SK-N-SH (cell line): ENCODE data around the gene VPS13C. TPM values are rescaled to one million over a fixed set of nuclear protein-coding genes. Genes with fewer than 3 reads are reported as not detected.

Source experiments
- CTCF ChIA-PET: fragments of 300-600, 350-600 bp; formaldehyde crosslinking; extraction: SDS; loops from one replicate; lab custom pipeline; 2021; lab: Yijun Ruan, JAX
- POLR2A ChIA-PET: fragments of 350-600 bp; sonication (Branson Sonifier 250); formaldehyde crosslinking; extraction: SDS; loops from one replicate; lab custom pipeline; 2020; ENCODE audit warnings: antibody characterized with exemption, inconsistent platforms; lab: Yijun Ruan, JAX
- DNase-seq: peaks from one replicate; pipeline ENCODE4 v3.0.0; 2012
- H2AFZ ChIP-seq: fragments of 200-600 bp; sonication (generic); 2 replicates; pipeline ENCODE4 v1.8.1; 2016; ENCODE audit warnings: antibody characterized with exemption, mild to moderate bottlenecking, low read depth
- H3F3A ChIP-seq: fragments of 200-600 bp; sonication (generic); replicated peaks from 2 replicates; pipeline ENCODE3; 2016; ENCODE audit warnings: antibody characterized with exemption, mild to moderate bottlenecking; ENCODE audit not compliant: insufficient read depth
- H3K27ac ChIP-seq, 2 experiments: fragments of 200-500 bp in 1 of 2; fragments of 200-600 bp in 1 of 2; sonication (Bioruptor generic) in 1 of 2; sonication (generic), shearing (Covaris generic) in 1 of 2; 2 replicates each; pipeline versions ENCODE4 v1.5.1 to v1.6.1; 2014 to 2016; ENCODE audit warnings: low read depth in 2 of 2, inconsistent platforms in 1 of 2, low read length in 1 of 2, mild to moderate bottlenecking in 1 of 2, mixed read lengths in 1 of 2
- H3K27me3 ChIP-seq: fragments of 200-600 bp; sonication (generic), shearing (Covaris generic); 2 replicates; pipeline ENCODE4 v1.6.1; 2016; ENCODE audit warnings: mixed run types; ENCODE audit not compliant: insufficient read depth
- H3K36me3 ChIP-seq, 2 experiments: fragments of 200-500 bp in 1 of 2; fragments of 200-600 bp in 1 of 2; sonication (Bioruptor generic) in 1 of 2; sonication (generic) in 1 of 2; replicated peaks in 1 of 2; 2 replicates each; pipeline versions ENCODE3 to v1.5.1; 2014 to 2016; ENCODE audit warnings: low read length in 1 of 2, mild to moderate bottlenecking in 1 of 2; ENCODE audit not compliant: insufficient read depth in 2 of 2, control insufficient read depth in 1 of 2
- H3K4me1 ChIP-seq, 2 experiments: fragments of 200-500 bp in 1 of 2; fragments of 200-600 bp in 1 of 2; sonication (Bioruptor generic) in 1 of 2; sonication (generic), shearing (Covaris generic) in 1 of 2; 2 replicates each; pipeline versions ENCODE4 v1.5.1 to v1.6.1; 2014 to 2016; ENCODE audit warnings: low read depth in 1 of 2, low read length in 1 of 2, mixed run types in 1 of 2; ENCODE audit not compliant: insufficient read depth in 2 of 2, control insufficient read depth in 1 of 2
- H3K4me2 ChIP-seq: fragments of 200-600 bp; sonication (generic), shearing (Covaris generic); 2 replicates; pipeline ENCODE4 v1.6.1; 2017; ENCODE audit warnings: mixed run types
- H3K4me3 ChIP-seq, 2 experiments: fragments of 200-500 bp in 1 of 2; fragments of 200-600 bp in 1 of 2; sonication (Bioruptor generic) in 1 of 2; sonication (generic), shearing (Covaris generic) in 1 of 2; 2 replicates each; pipeline versions ENCODE4 v1.5.1 to v1.8.1; 2014 to 2016; ENCODE audit warnings: low read depth in 2 of 2, inconsistent platforms in 1 of 2, low read length in 1 of 2, mild to moderate bottlenecking in 1 of 2, mixed read lengths in 1 of 2, moderate library complexity in 1 of 2
- H3K79me2 ChIP-seq: fragments of 200-600 bp; sonication (generic); 2 replicates; pipeline ENCODE4 v1.8.1; 2017; ENCODE audit warnings: mild to moderate bottlenecking; ENCODE audit not compliant: insufficient read depth
- H3K9ac ChIP-seq: fragments of 200-600 bp; sonication (generic); 2 replicates; pipeline ENCODE4 v1.6.1; 2017; ENCODE audit warnings: mixed run types
- H3K9me2 ChIP-seq: fragments of 200-600 bp; sonication (generic); 2 replicates; pipeline ENCODE4 v1.6.1; 2017; ENCODE audit warnings: mixed run types
- H3K9me3 ChIP-seq: fragments of 200-600 bp; sonication (generic); 2 replicates; pipeline ENCODE4 v1.6.1; 2017; ENCODE audit warnings: mixed run types, mild to moderate bottlenecking, moderate library complexity
- H4K20me1 ChIP-seq: fragments of 200-600 bp; sonication (generic); 2 replicates; pipeline ENCODE4 v1.6.1; 2017; ENCODE audit warnings: mild to moderate bottlenecking, mixed run types; ENCODE audit not compliant: insufficient read depth
- EP300 ChIP-seq, 2 experiments: IDR thresholded peaks; 2 replicates each; pipeline versions ENCODE4 v1.4.0 to v1.6.1; 2012; ENCODE audit warnings: borderline replicate concordance in 1 of 2, low read depth in 1 of 2, low read length in 1 of 2
- EZH2phosphoT487 ChIP-seq: fragments of 200-600 bp; sonication (generic); IDR thresholded peaks from 2 replicates; pipeline ENCODE4 v1.6.1; 2017; ENCODE audit warnings: low read depth, mixed run types, mild to moderate bottlenecking, antibody characterized with exemption, moderate library complexity, borderline replicate concordance
- FOXJ3 ChIP-seq: sonication (generic); formaldehyde crosslinking; IDR thresholded peaks from 2 replicates; pipeline ENCODE4 v1.5.1; 2020; ENCODE audit warnings: mild to moderate bottlenecking, missing genetic modification reagents
- GATA2 ChIP-seq: sonication (generic); formaldehyde crosslinking; IDR thresholded peaks from 2 replicates; pipeline ENCODE4 v1.5.0; 2020; ENCODE audit warnings: mild to moderate bottlenecking, missing genetic modification reagents
- MAX ChIP-seq: IDR thresholded peaks from 2 replicates; pipeline ENCODE4 v1.4.0; 2012; ENCODE audit warnings: low read depth
- MEF2A ChIP-seq: IDR thresholded peaks from 2 replicates; pipeline ENCODE4 v1.4.0; 2012; ENCODE audit warnings: low read depth, borderline replicate concordance
- NRF1 ChIP-seq: IDR thresholded peaks from 2 replicates; pipeline ENCODE4 v1.6.1; 2012; ENCODE audit warnings: low read depth, mild to moderate bottlenecking, low read length
- RAD21 ChIP-seq: IDR thresholded peaks from 2 replicates; pipeline ENCODE4 v1.6.1; 2012; ENCODE audit warnings: mild to moderate bottlenecking, low read length
- RCOR1 ChIP-seq: fragments of 150-350 bp; IDR thresholded peaks from 2 replicates; pipeline ENCODE4 v1.6.1; 2017; ENCODE audit warnings: antibody characterized with exemption, low read length
- RFX5 ChIP-seq: IDR thresholded peaks from 2 replicates; pipeline ENCODE4 v1.6.1; 2012; ENCODE audit warnings: mild to moderate bottlenecking, improper control_type of control experiment, low read length
- TAF1 ChIP-seq: IDR thresholded peaks from 2 replicates; pipeline ENCODE4 v1.6.1; 2012; ENCODE audit warnings: low read depth, mild to moderate bottlenecking, low read length, moderate library complexity, borderline replicate concordance
- TCF12 ChIP-seq: IDR thresholded peaks from 2 replicates; pipeline ENCODE4 v1.4.0; 2012
- TEAD4 ChIP-seq: IDR thresholded peaks from 2 replicates; pipeline ENCODE4 v1.4.0; 2012; ENCODE audit warnings: mild to moderate bottlenecking, borderline replicate concordance; ENCODE audit not compliant: insufficient read depth
- WGBS: methylation state at CpG from one replicate; pipeline ENCODE4 v1.1.6; 2017; ENCODE audit warnings: low lambda C conversion rate; 5-methylcytosine and 5-hydroxymethylcytosine counted together
- polyA plus RNA-seq, 3 experiments: library from polyadenylated mRNA; depleted of rRNA; stranded (reverse); fragments of >200 nt; gene quantifications; 2 replicates each; pipeline ENCODE4 v1.2.3, GENCODE V29; 2012
- TF ChIP-seq, protein P1 (sequence below): IDR thresholded peaks from 2 replicates; pipeline ENCODE4 v1.4.0; 2012; ENCODE audit warnings: low read depth, borderline replicate concordance
- TF ChIP-seq, protein P2 (sequence below): IDR thresholded peaks from 2 replicates; pipeline ENCODE4 v1.6.1; 2012; ENCODE audit warnings: mild to moderate bottlenecking, low read depth, low read length, moderate library complexity
- TF ChIP-seq, protein P3 (sequence below): fragments of 150-350 bp; IDR thresholded peaks from 2 replicates; pipeline ENCODE4 v1.6.1; 2016; ENCODE audit warnings: mild to moderate bottlenecking, low read depth, low read length

Gene VPS13C
- polyA plus RNA-seq, 1 of the 3 experiments (the other 2 are of a cell fraction) = 5.7 TPM

DNA sequence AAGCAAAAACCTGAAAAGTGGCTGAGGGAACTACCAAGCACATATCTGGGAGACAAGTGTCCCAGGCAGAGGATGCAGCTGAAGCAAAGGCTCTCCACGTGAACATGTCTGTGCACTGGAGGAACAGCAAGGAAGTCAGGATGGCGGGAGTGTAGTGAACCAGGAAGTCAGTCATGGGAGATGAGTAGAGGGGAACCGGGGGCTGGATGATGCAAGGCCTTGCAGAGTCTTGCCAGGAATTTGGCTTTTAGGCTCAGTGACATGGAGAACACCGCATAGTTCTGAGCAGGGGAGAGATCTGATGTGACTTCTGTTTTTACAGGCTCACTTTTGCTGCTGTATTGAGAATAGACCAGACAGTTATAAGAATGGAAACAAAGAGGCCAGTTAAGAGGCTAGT is 25.5 kb upstream of the VPS13C start:
- Histone ChIP-seq H2AFZ (no peak overlapping the region), H3K79me2 (no peaks in the 10 kb centered on the region), H3K4me1 (peaks cover 3 to 18% of the 10 kb centered on the region in 2 experiments; a peak in 2 of 4 replicates), H4K20me1 (no peaks in the 10 kb centered on the region), H3F3A (no peaks in the 10 kb centered on the region), H3K9ac (no peak overlapping the region), H3K4me2 (no peak overlapping the region), H3K36me3 (no peaks in the 10 kb centered on the region), H3K27ac (no peak overlapping the region; a peak in 1 of 4 replicates), H3K9me2 (no peaks in the 10 kb centered on the region), H3K4me3 (no peak overlapping the region), H3K27me3 (no peaks in the 10 kb centered on the region), H3K9me3 (no peaks in the 10 kb centered on the region)
- no peak for DNase-seq
- TF ChIP-seq RFX5 (no peak), RCOR1 (no peak), FOXJ3 (CRISPR knock-in tag) (no peak), NRF1 (no peak), MAX (no peak), TEAD4 (no peak), GATA2 (CRISPR knock-in tag) (no peak), EZH2phosphoT487 (no peak)
- TF ChIP-seq, protein P1, sequence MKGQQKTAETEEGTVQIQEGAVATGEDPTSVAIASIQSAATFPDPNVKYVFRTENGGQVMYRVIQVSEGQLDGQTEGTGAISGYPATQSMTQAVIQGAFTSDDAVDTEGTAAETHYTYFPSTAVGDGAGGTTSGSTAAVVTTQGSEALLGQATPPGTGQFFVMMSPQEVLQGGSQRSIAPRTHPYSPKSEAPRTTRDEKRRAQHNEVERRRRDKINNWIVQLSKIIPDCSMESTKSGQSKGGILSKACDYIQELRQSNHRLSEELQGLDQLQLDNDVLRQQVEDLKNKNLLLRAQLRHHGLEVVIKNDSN = no peak
- TF ChIP-seq, protein P2, sequence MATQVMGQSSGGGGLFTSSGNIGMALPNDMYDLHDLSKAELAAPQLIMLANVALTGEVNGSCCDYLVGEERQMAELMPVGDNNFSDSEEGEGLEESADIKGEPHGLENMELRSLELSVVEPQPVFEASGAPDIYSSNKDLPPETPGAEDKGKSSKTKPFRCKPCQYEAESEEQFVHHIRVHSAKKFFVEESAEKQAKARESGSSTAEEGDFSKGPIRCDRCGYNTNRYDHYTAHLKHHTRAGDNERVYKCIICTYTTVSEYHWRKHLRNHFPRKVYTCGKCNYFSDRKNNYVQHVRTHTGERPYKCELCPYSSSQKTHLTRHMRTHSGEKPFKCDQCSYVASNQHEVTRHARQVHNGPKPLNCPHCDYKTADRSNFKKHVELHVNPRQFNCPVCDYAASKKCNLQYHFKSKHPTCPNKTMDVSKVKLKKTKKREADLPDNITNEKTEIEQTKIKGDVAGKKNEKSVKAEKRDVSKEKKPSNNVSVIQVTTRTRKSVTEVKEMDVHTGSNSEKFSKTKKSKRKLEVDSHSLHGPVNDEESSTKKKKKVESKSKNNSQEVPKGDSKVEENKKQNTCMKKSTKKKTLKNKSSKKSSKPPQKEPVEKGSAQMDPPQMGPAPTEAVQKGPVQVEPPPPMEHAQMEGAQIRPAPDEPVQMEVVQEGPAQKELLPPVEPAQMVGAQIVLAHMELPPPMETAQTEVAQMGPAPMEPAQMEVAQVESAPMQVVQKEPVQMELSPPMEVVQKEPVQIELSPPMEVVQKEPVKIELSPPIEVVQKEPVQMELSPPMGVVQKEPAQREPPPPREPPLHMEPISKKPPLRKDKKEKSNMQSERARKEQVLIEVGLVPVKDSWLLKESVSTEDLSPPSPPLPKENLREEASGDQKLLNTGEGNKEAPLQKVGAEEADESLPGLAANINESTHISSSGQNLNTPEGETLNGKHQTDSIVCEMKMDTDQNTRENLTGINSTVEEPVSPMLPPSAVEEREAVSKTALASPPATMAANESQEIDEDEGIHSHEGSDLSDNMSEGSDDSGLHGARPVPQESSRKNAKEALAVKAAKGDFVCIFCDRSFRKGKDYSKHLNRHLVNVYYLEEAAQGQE = no peak
- ChIA-PET CTCF (interaction anchor here (1.6 kb wide), 1 partner anchor 25 kb away, joined by 3 read pairs; the partner anchor contains the start of gene VPS13C), POLR2A (no interaction called here)
- WGBS = 71% methylated on average over 4 of the region's 4 CpGs

DNA sequence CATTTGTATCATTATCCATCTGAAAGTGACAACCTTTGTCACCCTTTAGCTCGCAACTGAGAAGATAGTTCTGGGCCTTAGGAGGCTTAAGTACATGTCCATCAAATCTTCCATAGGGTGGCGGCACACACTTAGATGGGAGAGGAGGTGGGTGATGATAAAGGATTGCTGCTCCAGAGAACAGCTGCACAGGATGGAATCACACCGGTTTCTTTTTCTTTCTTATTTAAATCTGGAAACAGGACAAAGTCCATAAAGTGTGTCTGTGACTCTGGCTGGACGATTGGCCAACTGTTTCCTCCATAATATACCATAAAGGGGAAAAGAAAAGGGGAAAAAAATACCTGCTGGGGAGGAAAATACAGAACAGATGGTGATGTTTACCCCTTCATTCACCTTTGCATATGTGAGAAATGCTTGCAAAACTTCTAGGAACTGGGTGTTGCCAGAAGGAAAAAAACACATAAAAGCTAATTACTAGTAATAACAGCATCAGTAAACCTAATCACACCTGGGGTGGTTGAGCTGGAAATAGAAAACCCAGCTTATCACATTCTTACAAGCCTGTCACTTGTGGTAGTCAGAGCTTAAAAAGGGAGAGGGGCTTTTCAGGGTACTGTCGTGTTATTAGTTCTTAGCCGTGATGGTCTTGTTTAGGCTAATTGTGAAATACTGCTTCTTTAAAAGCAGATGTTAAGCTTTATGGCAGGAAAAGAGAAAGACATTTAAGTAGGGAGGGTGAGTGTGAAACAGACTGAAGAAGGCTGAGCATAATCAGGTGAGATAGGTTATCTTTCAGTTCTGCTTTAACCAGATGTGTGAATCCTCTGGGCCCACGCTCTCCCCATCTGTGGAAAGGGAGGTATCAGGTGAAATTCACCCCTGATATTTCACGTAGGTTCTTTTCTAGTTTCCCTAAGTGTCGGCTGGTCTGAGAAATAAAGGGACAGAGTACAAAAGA is 23.2 kb upstream of the VPS13C start:
- Histone ChIP-seq H3K9me2 (no peaks in the 10 kb centered on the region), H3K9ac (no peak overlapping the region), H4K20me1 (no peaks in the 10 kb centered on the region), H3K27me3 (no peaks in the 10 kb centered on the region), H2AFZ (no peak overlapping the region), H3K4me1 (peaks cover 3 to 13% of the 10 kb centered on the region in 2 experiments; a peak in 2 of 4 replicates), H3K4me2 (no peak overlapping the region), H3K27ac (no peak overlapping the region), H3F3A (no peaks in the 10 kb centered on the region), H3K36me3 (no peaks in the 10 kb centered on the region), H3K4me3 (no peak overlapping the region), H3K79me2 (no peaks in the 10 kb centered on the region), H3K9me3 (no peaks in the 10 kb centered on the region)
- POLR2A ChIA-PET = no interaction called here
- WGBS = 76% methylated on average over 9 of the region's 9 CpGs
- DNase-seq = no peak
- CTCF ChIA-PET = interaction anchor here (0.6 to 2.2 kb wide), 7 partner anchors 11 to 223 kb away, joined by 3 to 6 read pairs (median 3); no protein-coding TSS in a partner anchor
- TF ChIP-seq TEAD4 (no peak), MEF2A (no peak), EZH2phosphoT487 (no peak), RAD21 (no peak), FOXJ3 (CRISPR knock-in tag) (no peak), MAX (no peak), TAF1 (no peak), TCF12 (no peak), EP300 (IDR thresholded peaks at IDR 0.05; ENCODE audit: borderline replicate concordance in 1 of 2, low read depth in 1 of 2, low read length in 1 of 2) (no peak), NRF1 (no peak), RCOR1 (no peak)
- TF ChIP-seq, protein P3, sequence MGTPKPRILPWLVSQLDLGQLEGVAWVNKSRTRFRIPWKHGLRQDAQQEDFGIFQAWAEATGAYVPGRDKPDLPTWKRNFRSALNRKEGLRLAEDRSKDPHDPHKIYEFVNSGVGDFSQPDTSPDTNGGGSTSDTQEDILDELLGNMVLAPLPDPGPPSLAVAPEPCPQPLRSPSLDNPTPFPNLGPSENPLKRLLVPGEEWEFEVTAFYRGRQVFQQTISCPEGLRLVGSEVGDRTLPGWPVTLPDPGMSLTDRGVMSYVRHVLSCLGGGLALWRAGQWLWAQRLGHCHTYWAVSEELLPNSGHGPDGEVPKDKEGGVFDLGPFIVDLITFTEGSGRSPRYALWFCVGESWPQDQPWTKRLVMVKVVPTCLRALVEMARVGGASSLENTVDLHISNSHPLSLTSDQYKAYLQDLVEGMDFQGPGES = no peak
